ENCODE data around the gene FLT3. TPM values are rescaled to one million over a fixed set of nuclear protein-coding genes. Genes with fewer than 3 reads are reported as not detected.
A peak's percentile ranks its signal among the peaks of the same experiment; 100 is the strongest.

The FLT3 gene
- total RNA-seq, 1 donor from 2014 or later = not detected

- Mint-ChIP-seq H3K27ac (ENCODE audit: unreplicated experiment) (no peak overlapping the region), H3K9me3 (ENCODE audit: unreplicated experiment) (no peaks in the 10 kb centered on the region), H3K4me3 (ENCODE audit: unreplicated experiment) (no peak overlapping the region), H3K36me3 (ENCODE audit: low read depth, unreplicated experiment) (no peaks in the 10 kb centered on the region), H3K4me1 (ENCODE audit: unreplicated experiment) (peaks cover 3% of the 10 kb centered on the region), H3K27me3 (ENCODE audit: unreplicated experiment) (no peaks in the 10 kb centered on the region)
- DNase-seq (ENCODE audit: low spot score) = peak; percentile 66
- peak; percentile 49 for TF ChIP-seq CTCF (IDR thresholded peaks at IDR 0.05; ENCODE audit: unreplicated experiment)
Observed at GRCh38 chr13:28058866-28059613, 41.3 kb downstream of the FLT3 start.

GRCh38 chr13:28056970-28057712 lies 43.2 kb downstream of the FLT3 start:
- H3K4me1 Mint-ChIP-seq (ENCODE audit: unreplicated experiment) = peaks cover 3% of the 10 kb centered on the region
- H3K9me3 Mint-ChIP-seq (ENCODE audit: unreplicated experiment) = no peaks in the 10 kb centered on the region
- H3K4me3 Mint-ChIP-seq (ENCODE audit: unreplicated experiment) = no peak overlapping the region
- no peak overlapping the region for H3K27ac Mint-ChIP-seq (ENCODE audit: unreplicated experiment)
- H3K36me3 Mint-ChIP-seq (ENCODE audit: low read depth, unreplicated experiment) = no peaks in the 10 kb centered on the region
- DNase-seq (ENCODE audit: low spot score) = no peak
- no peaks in the 10 kb centered on the region for H3K27me3 Mint-ChIP-seq (ENCODE audit: unreplicated experiment)
- no peak for TF ChIP-seq CTCF (IDR thresholded peaks at IDR 0.05; ENCODE audit: unreplicated experiment)

- TF ChIP-seq CTCF (IDR thresholded peaks at IDR 0.05; ENCODE audit: unreplicated experiment) = no peak
- H3K27ac Mint-ChIP-seq (ENCODE audit: unreplicated experiment) = no peak overlapping the region
- H3K9me3 Mint-ChIP-seq (ENCODE audit: unreplicated experiment) = no peaks in the 10 kb centered on the region
- no peaks in the 10 kb centered on the region for H3K27me3 Mint-ChIP-seq (ENCODE audit: unreplicated experiment)
- no peak for DNase-seq (ENCODE audit: low spot score)
- H3K4me3 Mint-ChIP-seq (ENCODE audit: unreplicated experiment) = no peak overlapping the region
- H3K4me1 Mint-ChIP-seq (ENCODE audit: unreplicated experiment) = peaks cover 3% of the 10 kb centered on the region
- no peaks in the 10 kb centered on the region for H3K36me3 Mint-ChIP-seq (ENCODE audit: low read depth, unreplicated experiment)
Observed at GRCh38 chr13:28056426-28056825, 44.0 kb downstream of the FLT3 start.

- H3K36me3 Mint-ChIP-seq (ENCODE audit: low read depth, unreplicated experiment) = no peaks in the 10 kb centered on the region
- H3K4me3 Mint-ChIP-seq (ENCODE audit: unreplicated experiment) = no peak overlapping the region
- no peak overlapping the region for H3K27ac Mint-ChIP-seq (ENCODE audit: unreplicated experiment)
- TF ChIP-seq CTCF (IDR thresholded peaks at IDR 0.05; ENCODE audit: unreplicated experiment) = no peak
- no peaks in the 10 kb centered on the region for H3K9me3 Mint-ChIP-seq (ENCODE audit: unreplicated experiment)
- peaks cover 3% of the 10 kb centered on the region for H3K4me1 Mint-ChIP-seq (ENCODE audit: unreplicated experiment)
- H3K27me3 Mint-ChIP-seq (ENCODE audit: unreplicated experiment) = no peaks in the 10 kb centered on the region
- no peak for DNase-seq (ENCODE audit: low spot score)
Observed at GRCh38 chr13:28055357-28055756, 45.0 kb downstream of the FLT3 start.

GRCh38 chr13:28052945-28053344 lies 47.4 kb downstream of the FLT3 start:
- DNase-seq (ENCODE audit: low spot score) = no peak
- Mint-ChIP-seq H3K27me3 (ENCODE audit: unreplicated experiment) (no peaks in the 10 kb centered on the region), H3K36me3 (ENCODE audit: low read depth, unreplicated experiment) (no peaks in the 10 kb centered on the region), H3K9me3 (ENCODE audit: unreplicated experiment) (no peaks in the 10 kb centered on the region), H3K4me3 (ENCODE audit: unreplicated experiment) (no peak overlapping the region), H3K4me1 (ENCODE audit: unreplicated experiment) (peaks cover 3% of the 10 kb centered on the region), H3K27ac (ENCODE audit: unreplicated experiment) (no peak overlapping the region)
- TF ChIP-seq CTCF (IDR thresholded peaks at IDR 0.05; ENCODE audit: unreplicated experiment) = no peak

Data from endothelial cell (in vitro differentiated cells).